HepG2 (cell line): ENCODE measurements around the gene TPRG1L. TPM values are rescaled to one million over a fixed set of nuclear protein-coding genes. Genes with fewer than 3 reads are reported as not detected.

Source experiments
- HDAC1 ChIP-seq: sonication (generic); formaldehyde crosslinking; IDR thresholded peaks from 2 replicates; pipeline ENCODE4 v1.5.1; 2020; ENCODE audit warnings: mild to moderate bottlenecking, missing genetic modification reagents
- HMGXB4 ChIP-seq, 2 experiments: sonication (generic) in 1 of 2; formaldehyde crosslinking in 1 of 2; IDR thresholded peaks; 2 replicates each; pipeline versions ENCODE4 v1.4.0 to v1.6.1; 2018 to 2020; ENCODE audit warnings: missing genetic modification reagents in 2 of 2, borderline replicate concordance in 1 of 2, low read depth in 1 of 2, mild to moderate bottlenecking in 1 of 2, missing biosample characterization in 1 of 2
- NFKB2 ChIP-seq: sonication (generic); formaldehyde crosslinking; IDR thresholded peaks from 2 replicates; pipeline ENCODE4 v1.4.0; 2020; ENCODE audit warnings: missing genetic modification reagents, borderline replicate concordance
- NR0B2 ChIP-seq: sonication (generic); formaldehyde crosslinking; IDR thresholded peaks from 2 replicates; pipeline ENCODE4 v1.4.0; 2020; ENCODE audit warnings: mild to moderate bottlenecking, missing genetic modification reagents
- ZBTB40 ChIP-seq, 2 experiments: fragments of 450-650 bp in 1 of 2; sonication (generic) in 1 of 2; formaldehyde crosslinking in 1 of 2; IDR thresholded peaks; 2 replicates each; pipeline versions ENCODE4 v1.6.1 to v1.8.0; 2016 to 2022; ENCODE audit warnings: antibody characterized with exemption in 1 of 2, mild to moderate bottlenecking in 1 of 2, missing genetic modification reagents in 1 of 2
- ZHX1 ChIP-seq: sonication (generic); formaldehyde crosslinking; IDR thresholded peaks from 2 replicates; pipeline ENCODE4 v1.8.1; 2022; ENCODE audit warnings: low read depth, mild to moderate bottlenecking, missing genetic modification reagents
- ZNF317 ChIP-seq: sonication (generic); formaldehyde crosslinking; IDR thresholded peaks from 2 replicates; pipeline ENCODE4 v1.5.0; 2020; ENCODE audit warnings: mild to moderate bottlenecking, missing genetic modification reagents
- ZNF746 ChIP-seq: sonication (generic); formaldehyde crosslinking; IDR thresholded peaks from 2 replicates; pipeline ENCODE4 v1.8.0; 2022; ENCODE audit warnings: mild to moderate bottlenecking, missing genetic modification reagents
- ZNF777 ChIP-seq: sonication (generic); formaldehyde crosslinking; IDR thresholded peaks from 2 replicates; pipeline ENCODE4 v1.4.0; 2020; ENCODE audit warnings: missing genetic modification reagents
- ZSCAN21 ChIP-seq: sonication (generic); formaldehyde crosslinking; IDR thresholded peaks from 2 replicates; pipeline ENCODE4 v1.8.0; 2022; ENCODE audit warnings: mild to moderate bottlenecking, missing genetic modification reagents, moderate library complexity, borderline replicate concordance
- polyA plus RNA-seq, 8 experiments: library from polyadenylated mRNA; depleted of rRNA in 3 of 8; stranded (reverse) in 7 of 8; unstranded in 1 of 8; fragments of >200 nt; fragmentation: Illumina TruSeq in 4 of 8; extraction: Trizol in 4 of 8; gene quantifications; 2 replicates each; pipeline versions ENCODE4 v1.2.1 to v1.2.3, GENCODE V29; 2011 to 2016; ENCODE audit warnings: low read depth in 4 of 8, missing spikeins in 1 of 8, mixed read lengths in 1 of 8; ENCODE audit not compliant: insufficient read depth in 1 of 8
- total RNA-seq, 5 experiments: library from RNA; depleted of rRNA; stranded (reverse); fragments of >200 nt; fragmentation: Illumina TruSeq; extraction: Trizol; gene quantifications; 2 replicates each; pipeline ENCODE4 v1.2.3, GENCODE V29; 2016; ENCODE audit warnings: low read depth in 1 of 5
- TF ChIP-seq, protein P1 (sequence below): sonication (generic); formaldehyde crosslinking; IDR thresholded peaks from 2 replicates; pipeline ENCODE4 v1.4.0; 2020; ENCODE audit warnings: mild to moderate bottlenecking, missing genetic modification reagents

TPRG1L gene
- total and polyA plus RNA-seq, 2 of the 13 experiments (the other 11 are each of a cell fraction or from before 2014, with no cell fraction given) = 21.3 to 37.4 TPM

DNA sequence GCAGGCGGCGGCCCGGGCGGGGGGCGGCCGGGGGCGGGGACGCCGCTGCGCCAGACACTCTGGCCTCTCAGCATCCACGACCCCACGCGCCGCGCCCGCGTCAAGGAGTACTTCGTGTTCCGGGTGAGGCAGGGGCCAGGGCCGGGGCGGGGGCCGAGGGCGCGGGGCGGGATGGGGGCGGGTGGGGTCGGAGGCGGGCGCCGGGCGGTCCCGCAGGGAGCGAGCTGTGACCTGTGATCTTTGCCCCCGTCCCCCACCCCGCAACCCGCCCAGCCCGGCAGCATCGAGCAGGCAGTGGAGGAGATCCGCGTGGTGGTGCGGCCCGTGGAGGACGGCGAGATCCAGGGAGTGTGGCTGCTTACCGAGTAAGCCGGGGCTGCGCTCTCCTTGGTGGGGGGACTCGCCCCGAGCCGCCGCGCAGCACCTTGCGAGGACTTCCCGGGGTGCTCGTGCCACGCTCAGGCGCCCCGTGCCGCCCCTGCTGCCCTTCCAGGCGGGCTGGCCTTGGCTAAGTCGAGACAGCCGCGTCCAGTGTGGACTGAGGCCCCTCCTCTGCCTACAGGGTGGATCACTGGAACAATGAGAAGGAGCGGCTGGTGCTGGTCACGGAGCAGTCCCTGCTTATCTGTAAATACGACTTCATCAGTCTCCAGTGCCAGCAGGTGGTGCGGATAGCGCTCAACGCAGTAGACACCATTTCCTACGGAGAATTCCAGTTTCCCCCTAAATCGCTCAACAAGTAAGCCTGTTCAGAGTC lies 514 bp downstream of the TPRG1L start (continued):
- TF ChIP-seq ZBTB40 (IDR thresholded peaks at IDR 0.05) (no peak), ZBTB40 (CRISPR knock-in tag; IDR thresholded peaks at IDR 0.05) (peak; percentile 32; the same call in 1 of the 2 replicates), HDAC1 (peak; percentile 78), ZNF746 (peak; percentile 81; the same call in 1 of the 2 replicates), ZSCAN21 (CRISPR knock-in tag) (peak; percentile 62), ZNF317 (CRISPR knock-in tag) (peak; percentile 65; the same call in 1 of the 2 replicates), ZNF777 (peak; percentile 60; the same call in 1 of the 2 replicates), NFKB2 (CRISPR knock-in tag) (peak; percentile 38; the same call in 1 of the 2 replicates), HMGXB4 (CRISPR knock-in tag; IDR thresholded peaks at IDR 0.05; ENCODE audit: borderline replicate concordance in 1 of 2, low read depth in 1 of 2) (peak in 1 of 2 experiments; percentile 61; a peak in 2 of 4 replicates), ZHX1 (CRISPR knock-in tag) (0 out of 2 replicates have a peak, but pooled peaks have one; percentile 30), NR0B2 (peak; percentile 36; the same call in 1 of the 2 replicates)
- TF ChIP-seq, protein P1, sequence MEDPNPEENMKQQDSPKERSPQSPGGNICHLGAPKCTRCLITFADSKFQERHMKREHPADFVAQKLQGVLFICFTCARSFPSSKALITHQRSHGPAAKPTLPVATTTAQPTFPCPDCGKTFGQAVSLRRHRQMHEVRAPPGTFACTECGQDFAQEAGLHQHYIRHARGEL = peak; percentile 37; the same call in 1 of the 2 replicates
